ENCODE results near the gene CBARP.

The CBARP gene

GRCh38 chr19:1243768-1244692 lies 6.2 kb upstream of the CBARP start:
- peak overlapping the region; percentile 87 to 95 (median 92) for H3K9ac ChIP-seq
- peak overlapping the region; percentile 44 to 96 (median 85) for H3K4me3 ChIP-seq
- H3K27ac ChIP-seq, result peak overlapping the region; percentile 40 to 72 (median 58); a peak in 17 of 22 replicates
- no peak for TF ChIP-seq Cebpa-rat (IDR thresholded peaks at IDR 0.05)
- no peaks in the 10 kb centered on the region for H3K9me3 ChIP-seq (replicated peaks in 1 of 11)
- H3K27me3 ChIP-seq, result peaks cover 0 to 11% (median 10%) of the 10 kb centered on the region in 11 experiments; a peak in 18 of 22 replicates
- H3K4me1 ChIP-seq, result peaks cover 70 to 81% (median 77%) of the 10 kb centered on the region in 10 experiments
- H4K20me1 ChIP-seq, result peaks cover 14 to 54% (median 42%) of the 10 kb centered on the region in 11 experiments; a peak in 20 of 22 replicates
- H3K4me2 ChIP-seq, result peak overlapping the region; percentile 94 to 100 (median 100)
- H3K36me3 ChIP-seq, result peaks cover 0 to 17% (median 6%) of the 10 kb centered on the region in 11 experiments; a peak in 8 of 22 replicates

- H3K9ac ChIP-seq, result peak within 1 kb of the TSS; percentile 87 to 95 (median 92)
- peak within 1 kb of the TSS; percentile 64 to 92 (median 86); a peak in 21 of 22 replicates for H3K27ac ChIP-seq
- peaks cover 15 to 36% (median 35%) of the 10 kb centered on the region in 11 experiments for H3K27me3 ChIP-seq
- H3K4me3 ChIP-seq, result peak within 1 kb of the TSS; percentile 79 to 96 (median 88)
- H3K9me3 ChIP-seq (replicated peaks in 1 of 11), result no peaks in the 10 kb centered on the region
- peaks cover 0 to 17% (median 6%) of the 10 kb centered on the region in 11 experiments; a peak in 8 of 22 replicates for H3K36me3 ChIP-seq
- no peak for TF ChIP-seq Cebpa-rat (IDR thresholded peaks at IDR 0.05)
- peak within 1 kb of the TSS; percentile 94 to 100 (median 100) for H3K4me2 ChIP-seq
- peaks cover 14 to 64% (median 48%) of the 10 kb centered on the region in 11 experiments; a peak in 20 of 22 replicates for H4K20me1 ChIP-seq
- H3K4me1 ChIP-seq, result peaks cover 62 to 87% (median 76%) of the 10 kb centered on the region in 10 experiments
These were observed 3.8 kb upstream of the CBARP start, which contains the start of gene ATP5F1D for GRCh38 chr19:1241417-1242095. ATP5F1D (plus strand) TSS chr19:1241751; CDS start chr19:1241851, 100 bp downstream.

GRCh38 chr19:1240925-1241324 lies 3.1 kb upstream of the CBARP start:
- H3K9me3 ChIP-seq (replicated peaks in 1 of 11), result no peaks in the 10 kb centered on the region
- H3K27me3 ChIP-seq, result peaks cover 21 to 42% (median 41%) of the 10 kb centered on the region in 11 experiments
- H3K4me1 ChIP-seq, result peaks cover 56 to 81% (median 76%) of the 10 kb centered on the region in 10 experiments
- peak overlapping the region; percentile 87 to 95 (median 92); a peak in 20 of 22 replicates for H3K9ac ChIP-seq
- peak overlapping the region; percentile 92 to 100 (median 99) for H3K4me2 ChIP-seq
- TF ChIP-seq Cebpa-rat (IDR thresholded peaks at IDR 0.05), result no peak
- H3K36me3 ChIP-seq, result peaks cover 0 to 13% (median 6%) of the 10 kb centered on the region in 11 experiments; a peak in 8 of 22 replicates
- H3K27ac ChIP-seq, result peak overlapping the region in 8 of 11 experiments; percentile 76 to 90 (median 86); a peak in 12 of 22 replicates
- H3K4me3 ChIP-seq, result peak overlapping the region; percentile 79 to 96 (median 88)
- peaks cover 14 to 65% (median 47%) of the 10 kb centered on the region in 11 experiments; a peak in 20 of 22 replicates for H4K20me1 ChIP-seq

GRCh38 chr19:1239796-1240737 lies 2.3 kb upstream of the CBARP start:
- H3K9ac ChIP-seq, result peak overlapping the region in 9 of 11 experiments; percentile 31 to 95 (median 56); a peak in 14 of 22 replicates
- H3K9me3 ChIP-seq (replicated peaks in 1 of 11), result no peaks in the 10 kb centered on the region
- peaks cover 14 to 65% (median 41%) of the 10 kb centered on the region in 11 experiments; a peak in 21 of 22 replicates for H4K20me1 ChIP-seq
- peak overlapping the region in 8 of 10 experiments; percentile 36 to 96 (median 80); a peak in 11 of 20 replicates for H3K4me3 ChIP-seq
- H3K4me2 ChIP-seq, result peak overlapping the region; percentile 92 to 100 (median 99)
- peaks cover 47 to 72% (median 69%) of the 10 kb centered on the region in 10 experiments for H3K4me1 ChIP-seq
- H3K27me3 ChIP-seq, result peaks cover 24 to 51% (median 50%) of the 10 kb centered on the region in 11 experiments
- peak overlapping the region in 2 of 11 experiments; percentile 20 to 25; a peak in 1 of 22 replicates for H3K27ac ChIP-seq
- peaks cover 0 to 13% (median 6%) of the 10 kb centered on the region in 11 experiments; a peak in 8 of 22 replicates for H3K36me3 ChIP-seq
- no peak for TF ChIP-seq Cebpa-rat (IDR thresholded peaks at IDR 0.05)

- Histone ChIP-seq H3K36me3 (peaks cover 0 to 13% (median 6%) of the 10 kb centered on the region in 11 experiments; a peak in 8 of 22 replicates), H3K4me3 (no peak overlapping the region; a peak in 1 of 20 replicates), H3K27ac (no peak overlapping the region), H3K4me2 (peak overlapping the region; percentile 92 to 100 (median 99); a peak in 21 of 22 replicates), H3K27me3 (peaks cover 24 to 57% (median 55%) of the 10 kb centered on the region in 11 experiments), H4K20me1 (peaks cover 14 to 65% (median 34%) of the 10 kb centered on the region in 11 experiments; a peak in 21 of 22 replicates), H3K9me3 (replicated peaks in 1 of 11) (no peaks in the 10 kb centered on the region), H3K9ac (peak overlapping the region in 2 of 11 experiments; percentile 46 to 56; a peak in 1 of 22 replicates), H3K4me1 (peaks cover 42 to 66% (median 63%) of the 10 kb centered on the region in 10 experiments)
- no peak for TF ChIP-seq Cebpa-rat (IDR thresholded peaks at IDR 0.05)
These were observed 1.6 kb upstream of the CBARP start for GRCh38 chr19:1239420-1239795.

- H3K4me1 ChIP-seq, result peaks cover 34 to 59% (median 55%) of the 10 kb centered on the region in 10 experiments
- H3K36me3 ChIP-seq, result peaks cover 0 to 7% (median under 1%) of the 10 kb centered on the region in 11 experiments; a peak in 4 of 22 replicates
- H3K9ac ChIP-seq, result peak overlapping the region in 10 of 11 experiments; percentile 70 to 80 (median 75); a peak in 15 of 22 replicates
- peaks cover 24 to 58% (median 55%) of the 10 kb centered on the region in 11 experiments for H3K27me3 ChIP-seq
- H3K27ac ChIP-seq, result no peak overlapping the region
- peak overlapping the region; percentile 96 to 99 (median 98) for H3K4me2 ChIP-seq
- peak overlapping the region; percentile 60 to 79 (median 70) for H3K4me3 ChIP-seq
- no peak for TF ChIP-seq Cebpa-rat (IDR thresholded peaks at IDR 0.05)
- H4K20me1 ChIP-seq, result peaks cover 8 to 61% (median 27%) of the 10 kb centered on the region in 11 experiments; a peak in 20 of 22 replicates
- H3K9me3 ChIP-seq (replicated peaks in 1 of 11), result no peaks in the 10 kb centered on the region
These were observed 831 bp upstream of the CBARP start for GRCh38 chr19:1238369-1239303.
